GM21528 (cell line): ENCODE results near the gene PCDHGA10.
A peak's percentile ranks its signal among the peaks of the same experiment; 100 is the strongest.
"Not testable (repeated sequence)": the region's sequence is repeated elsewhere in the genome, so short reads cannot be mapped to it uniquely, and the experiment has no call there.

ENCODE experiments used
- ATAC-seq: cut with Tn5 transposase; IDR thresholded peaks from one replicate; pipeline ENCODE4 v1.9.1; 2021; ENCODE audit warnings: mild to moderate bottlenecking, moderate library complexity; ENCODE audit not compliant: unreplicated experiment, low FRiP score

PCDHGA10 gene

GRCh38 chr5:141420855-141421488 lies 8.2 kb downstream of the PCDHGA10 start, which contains the start of gene PCDHGA11:
PCDHGA11 (plus strand) TSS chr5:141421051; CDS start chr5:141421228, 177 bp downstream.
- ATAC-seq = no peak

DNA sequence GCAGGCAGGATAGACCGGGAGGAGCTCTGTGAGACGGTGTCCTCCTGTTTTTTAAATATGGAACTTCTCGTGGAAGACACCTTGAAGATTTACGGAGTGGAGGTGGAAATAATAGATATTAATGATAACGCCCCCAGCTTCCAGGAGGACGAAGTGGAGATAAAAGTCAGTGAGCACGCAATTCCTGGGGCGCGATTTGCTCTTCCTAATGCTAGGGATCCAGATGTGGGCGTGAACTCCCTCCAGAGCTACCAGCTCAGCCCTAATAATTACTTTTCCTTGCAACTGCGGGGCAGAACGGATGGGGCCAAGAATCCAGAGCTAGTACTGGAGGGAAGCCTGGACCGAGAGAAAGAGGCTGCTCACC lies 8.7 kb downstream of the PCDHGA10 start:
- no peak for ATAC-seq

- ATAC-seq = no peak
Observed at GRCh38 chr5:141422742-141423291, 10.0 kb downstream of the PCDHGA10 start.

- ATAC-seq = no peak
Observed at GRCh38 chr5:141427783-141428426, 15.1 kb downstream of the PCDHGA10 start.

GRCh38 chr5:141430332-141431113 lies 17.7 kb downstream of the PCDHGA10 start, which contains the start of gene PCDHGA12:
PCDHGA12 (plus strand) TSS chr5:141430507; CDS start chr5:141430760, 253 bp downstream.
- peak; percentile 80 for ATAC-seq

DNA sequence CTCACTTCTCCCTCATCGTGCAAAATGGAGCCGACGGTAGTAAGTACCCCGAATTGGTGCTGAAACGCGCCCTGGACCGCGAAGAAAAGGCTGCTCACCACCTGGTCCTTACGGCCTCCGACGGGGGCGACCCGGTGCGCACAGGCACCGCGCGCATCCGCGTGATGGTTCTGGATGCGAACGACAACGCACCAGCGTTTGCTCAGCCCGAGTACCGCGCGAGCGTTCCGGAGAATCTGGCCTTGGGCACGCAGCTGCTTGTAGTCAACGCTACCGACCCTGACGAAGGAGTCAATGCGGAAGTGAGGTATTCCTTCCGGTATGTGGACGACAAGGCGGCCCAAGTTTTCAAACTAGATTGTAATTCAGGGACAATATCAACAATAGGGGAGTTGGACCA lies 18.5 kb downstream of the PCDHGA10 start:
- no peak for ATAC-seq

GRCh38 chr5:141432308-141432707 lies 19.5 kb downstream of the PCDHGA10 start:
- ATAC-seq = not testable (repeated sequence)

DNA sequence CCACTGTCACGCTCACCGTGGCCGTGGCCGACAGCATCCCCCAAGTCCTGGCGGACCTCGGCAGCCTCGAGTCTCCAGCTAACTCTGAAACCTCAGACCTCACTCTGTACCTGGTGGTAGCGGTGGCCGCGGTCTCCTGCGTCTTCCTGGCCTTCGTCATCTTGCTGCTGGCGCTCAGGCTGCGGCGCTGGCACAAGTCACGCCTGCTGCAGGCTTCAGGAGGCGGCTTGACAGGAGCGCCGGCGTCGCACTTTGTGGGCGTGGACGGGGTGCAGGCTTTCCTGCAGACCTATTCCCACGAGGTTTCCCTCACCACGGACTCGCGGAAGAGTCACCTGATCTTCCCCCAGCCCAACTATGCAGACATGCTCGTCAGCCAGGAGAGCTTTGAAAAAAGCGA lies 19.9 kb downstream of the PCDHGA10 start:
- not testable (repeated sequence) for ATAC-seq

DNA sequence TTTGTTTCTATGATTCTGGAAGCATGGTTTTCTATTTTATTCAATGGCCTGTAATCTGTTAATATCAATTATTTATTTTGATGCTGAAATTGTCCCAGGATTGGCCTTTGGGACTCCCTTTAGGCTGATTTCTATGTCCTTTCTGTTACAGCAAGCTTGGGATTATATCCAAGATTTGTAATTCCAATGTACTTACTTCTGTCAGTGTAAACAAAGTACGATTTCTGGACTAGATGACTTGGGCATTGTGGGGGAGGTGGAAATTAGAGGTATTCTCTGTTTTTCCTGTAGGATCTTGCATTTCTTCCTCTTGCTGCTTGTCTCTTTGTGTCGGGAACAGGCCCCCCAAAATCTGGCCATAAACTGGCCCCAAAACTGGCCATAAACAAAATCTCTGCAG lies 21.2 kb downstream of the PCDHGA10 start:
- no peak for ATAC-seq

- ATAC-seq = no peak
Observed at GRCh38 chr5:141437221-141437620, 24.4 kb downstream of the PCDHGA10 start.

GRCh38 chr5:141439411-141440141 lies 26.8 kb downstream of the PCDHGA10 start:
- ATAC-seq = no peak

- ATAC-seq = no peak
Observed at GRCh38 chr5:141440341-141440740, 27.6 kb downstream of the PCDHGA10 start.

- ATAC-seq = no peak
Observed at GRCh38 chr5:141441571-141442170, 28.9 kb downstream of the PCDHGA10 start.

DNA sequence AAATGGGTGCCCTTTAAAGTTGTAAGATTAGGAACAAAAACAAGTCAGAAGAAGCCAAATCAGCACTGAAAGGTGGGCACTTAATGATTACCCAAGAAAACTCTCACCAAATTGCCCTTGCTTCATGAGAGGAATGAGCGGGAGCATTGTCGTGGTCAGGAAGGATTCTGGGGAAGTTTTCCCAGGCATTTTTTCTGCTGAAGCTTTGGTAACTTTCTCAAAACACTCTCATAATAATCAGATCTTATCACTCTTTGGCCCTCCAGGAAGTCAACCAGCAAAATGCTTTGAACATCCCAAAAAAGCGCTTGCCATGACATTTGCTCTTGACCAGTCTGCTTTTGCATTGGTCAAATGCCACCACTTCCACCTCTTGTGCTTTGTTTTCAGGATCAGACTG lies 52.6 kb downstream of the PCDHGA10 start:
- ATAC-seq = no peak
